Common myeloid progenitor, CD34-positive (primary cell): ENCODE results near the gene CRB3.
"Not testable (repeated sequence)": the region's sequence is repeated elsewhere in the genome, so short reads cannot be mapped to it uniquely, and the experiment has no call there.

Experiments
- CTCF ChIA-PET: fragments of 350-600 bp; sonication (Branson Sonifier 250); formaldehyde crosslinking; loops from one replicate; lab custom pipeline; 2021; ENCODE audit warnings: antibody characterized with exemption; lab: Charles Lee
- POLR2A ChIA-PET: fragments of 350-600 bp; sonication (Branson Sonifier 250); formaldehyde crosslinking; loops from one replicate; lab custom pipeline; 2021; ENCODE audit warnings: antibody characterized with exemption; lab: Charles Lee
- DNase-seq, 3 donors: peaks; one replicate each; pipeline versions ENCODE4 v3.0.0 to v3.0.0-alpha.2; 2013
- H3K27ac ChIP-seq, 2 experiments: 1 replicate in 1 of 2; 2 replicates in 1 of 2; pipeline ENCODE4 v1.7.0; 2013; ENCODE audit warnings: inconsistent platforms in 2 of 2, low read length in 2 of 2, mild to moderate bottlenecking in 2 of 2, low read depth in 1 of 2, moderate library complexity in 1 of 2; ENCODE audit not compliant: severe bottlenecking in 2 of 2, insufficient read depth in 1 of 2, poor library complexity in 1 of 2
- H3K27me3 ChIP-seq, 5 experiments: replicated peaks in 2 of 5; 1 replicate in 3 of 5; 2 replicates in 2 of 5; pipeline versions ENCODE4 v1.6.1 to v1.7.0; 2013; ENCODE audit warnings: low read length in 4 of 5, mild to moderate bottlenecking in 2 of 5, moderate library complexity in 2 of 5, inconsistent platforms in 1 of 5; ENCODE audit not compliant: insufficient read depth in 5 of 5, control insufficient read depth in 4 of 5
- H3K36me3 ChIP-seq, 4 experiments: 1 replicate in 2 of 4; 2 replicates in 2 of 4; pipeline versions ENCODE4 v1.6.1 to v1.7.0; 2013; ENCODE audit warnings: low read length in 3 of 4, control low read depth in 1 of 4, mild to moderate bottlenecking in 1 of 4; ENCODE audit not compliant: control insufficient read depth in 4 of 4, insufficient read depth in 4 of 4
- H3K4me1 ChIP-seq, 4 experiments: 1 replicate in 3 of 4; 2 replicates in 1 of 4; pipeline versions ENCODE4 v1.6.1 to v1.7.1; 2013; ENCODE audit warnings: low read length in 3 of 4, mild to moderate bottlenecking in 3 of 4, control low read depth in 1 of 4, inconsistent platforms in 1 of 4, moderate library complexity in 1 of 4; ENCODE audit not compliant: control insufficient read depth in 4 of 4, insufficient read depth in 4 of 4; ENCODE audit errors: control extremely low read depth in 1 of 4
- H3K4me3 ChIP-seq, 7 experiments: 1 replicate in 4 of 7; 2 replicates in 3 of 7; pipeline versions ENCODE4 v1.5.1 to v1.7.0; 2013; ENCODE audit warnings: mild to moderate bottlenecking in 7 of 7, low read length in 6 of 7, moderate library complexity in 6 of 7, inconsistent platforms in 2 of 7, low read depth in 2 of 7, control low read depth in 1 of 7; ENCODE audit not compliant: insufficient read depth in 4 of 7, control insufficient read depth in 1 of 7; ENCODE audit errors: extremely low read depth in 1 of 7
- H3K9me3 ChIP-seq, 5 experiments: 1 replicate in 4 of 5; 2 replicates in 1 of 5; pipeline versions ENCODE4 v1.6.1 to v1.7.1; 2013; ENCODE audit warnings: low read length in 4 of 5, mild to moderate bottlenecking in 2 of 5, inconsistent platforms in 1 of 5, low read depth in 1 of 5, moderate library complexity in 1 of 5; ENCODE audit not compliant: control insufficient read depth in 4 of 5, insufficient read depth in 2 of 5; ENCODE audit errors: control extremely low read depth in 1 of 5
- WGBS: methylation state at CpG from one replicate; pipeline ENCODE4 v1.1.5; 2013; ENCODE audit not compliant: insufficient coverage; 5-methylcytosine and 5-hydroxymethylcytosine counted together

The CRB3 gene

GRCh38 chr19:6500837-6501739 lies 37.0 kb downstream of the CRB3 start:
- Histone ChIP-seq H3K27me3 (peaks cover 0 to 4% (median 0%) of the 10 kb centered on the region in 5 experiments), H3K27ac (no peak overlapping the region), H3K4me3 (peak overlapping the region in 6 of 7 experiments; percentile 51 to 78 (median 64)), H3K9me3 (no peaks in the 10 kb centered on the region), H3K36me3 (no peaks in the 10 kb centered on the region), H3K4me1 (peaks cover 0 to 22% (median 17%) of the 10 kb centered on the region in 4 experiments)
- no peak for DNase-seq
- POLR2A ChIA-PET: no interaction called here
- CTCF ChIA-PET: interaction anchor here (1.1 kb wide), 1 partner anchor 131 kb away, joined by 3 read pairs; no protein-coding TSS in a partner anchor
- WGBS: 63% methylated on average over 16 of the region's 24 CpGs

- Histone ChIP-seq H3K27me3 (peaks cover 0 to 4% (median 0%) of the 10 kb centered on the region in 5 experiments), H3K9me3 (no peaks in the 10 kb centered on the region), H3K4me1 (peaks cover 0 to 22% (median 17%) of the 10 kb centered on the region in 4 experiments), H3K36me3 (no peaks in the 10 kb centered on the region), H3K4me3 (peak within 1 kb of the TSS; percentile 44 to 78 (median 61)), H3K27ac (no peak within 1 kb of the TSS)
- ChIA-PET CTCF (interaction anchor here (1.2 to 2.8 kb wide), 2 partner anchors 16 to 20 kb away, joined by 4 to 18 read pairs; partner anchors contain the start of gene DENND1C), POLR2A (interaction anchor here (0.6 kb wide), 1 partner anchor 1706 kb away, joined by 4 read pairs; no protein-coding TSS in a partner anchor)
- peak in 2 of 3 donors; percentile 33 to 57 for DNase-seq
- WGBS: under 1% methylated on average over 47 of the region's 71 CpGs
Observed at GRCh38 chr19:6501740-6502648, 37.9 kb downstream of the CRB3 start, which contains the start of gene TUBB4A. TSS of gene TUBB4A (minus strand) at chr19:6502309. CDS start at chr19:6502212, 97 bp downstream.

- H3K4me1 ChIP-seq: peaks cover 0 to 22% (median 17%) of the 10 kb centered on the region in 4 experiments
- H3K9me3 ChIP-seq: no peaks in the 10 kb centered on the region
- POLR2A ChIA-PET: no interaction called here
- H3K4me3 ChIP-seq: no peak overlapping the region
- DNase-seq: no peak
- CTCF ChIA-PET: interaction anchor here (1.0 to 2.8 kb wide), 3 partner anchors 18 to 310 kb away, joined by 3 to 18 read pairs (median 4); partner anchors contain the start of gene DENND1C
- peaks cover 0 to 4% (median 0%) of the 10 kb centered on the region in 5 experiments for H3K27me3 ChIP-seq
- no peak overlapping the region for H3K27ac ChIP-seq
- H3K36me3 ChIP-seq: no peaks in the 10 kb centered on the region
- 95% methylated on average over 4 of the region's 9 CpGs for WGBS
Observed at GRCh38 chr19:6503407-6504201, 39.5 kb downstream of the CRB3 start.

GRCh38 chr19:6508028-6508771 lies 44.1 kb downstream of the CRB3 start:
- CTCF ChIA-PET: interaction anchor here (1.2 to 1.6 kb wide), 3 partner anchors 8 to 16 kb away, joined by 3 to 4 read pairs (median 3); no protein-coding TSS in a partner anchor
- H3K27ac ChIP-seq, H3K27me3 ChIP-seq, DNase-seq, H3K4me1 ChIP-seq, H3K9me3 ChIP-seq, POLR2A ChIA-PET, H3K4me3 ChIP-seq, H3K36me3 ChIP-seq: not testable (repeated sequence)
- 100% methylated on average over 2 of the region's 9 CpGs for WGBS

- H3K36me3 ChIP-seq: no peaks in the 10 kb centered on the region
- H3K9me3 ChIP-seq: no peaks in the 10 kb centered on the region
- no peak overlapping the region for H3K27ac ChIP-seq
- DNase-seq: no peak
- ChIA-PET POLR2A (no interaction called here), CTCF (no interaction called here)
- peaks cover 0 to 3% (median 0%) of the 10 kb centered on the region in 4 experiments for H3K4me1 ChIP-seq
- 92% methylated on average over 14 of the region's 20 CpGs for WGBS
- no peaks in the 10 kb centered on the region for H3K27me3 ChIP-seq
- no peak overlapping the region for H3K4me3 ChIP-seq
Observed at GRCh38 chr19:6509118-6509971, 45.3 kb downstream of the CRB3 start.
